HepG2 (cell line): ENCODE measurements around the gene UCK2. TPM values are rescaled to one million over a fixed set of nuclear protein-coding genes. Genes with fewer than 3 reads are reported as not detected.
A peak's percentile ranks its signal among the peaks of the same experiment; 100 is the strongest.

ENCODE experiments used
- ARID2 ChIP-seq: sonication (generic); formaldehyde crosslinking; IDR thresholded peaks from 2 replicates; pipeline ENCODE4 v1.8.1; 2022; ENCODE audit warnings: mild to moderate bottlenecking, missing genetic modification reagents, borderline replicate concordance
- ATF1 ChIP-seq: IDR thresholded peaks from 2 replicates; pipeline ENCODE4 v1.6.1; 2016; ENCODE audit warnings: mild to moderate bottlenecking, control low read depth
- FOSL1 ChIP-seq: sonication (generic); formaldehyde crosslinking; IDR thresholded peaks from 2 replicates; pipeline ENCODE4 v1.9.0; 2021; ENCODE audit warnings: missing genetic modification reagents, borderline replicate concordance
- HCFC1 ChIP-seq: fragments of 150-350 bp; IDR thresholded peaks from 2 replicates; pipeline ENCODE4 v1.6.1; 2014; ENCODE audit warnings: low read depth, low read length
- NFE2L2 ChIP-seq: fragments of 150-350 bp; IDR thresholded peaks from 2 replicates; pipeline ENCODE4 v1.6.1; 2014; ENCODE audit warnings: low read length
- NFIB ChIP-seq: sonication (generic); formaldehyde crosslinking; IDR thresholded peaks from 2 replicates; pipeline ENCODE4 v1.9.0; 2021; ENCODE audit warnings: missing genetic modification reagents, mild to moderate bottlenecking, borderline replicate concordance
- NR2F6 ChIP-seq, 2 experiments: IDR thresholded peaks; 2 replicates each; pipeline ENCODE4 v1.6.1; 2016; ENCODE audit warnings: antibody characterized with exemption in 1 of 2, mild to moderate bottlenecking in 1 of 2
- PATZ1 ChIP-seq: sonication (generic); formaldehyde crosslinking; IDR thresholded peaks from 2 replicates; pipeline ENCODE4 v1.4.0; 2020; ENCODE audit warnings: missing genetic modification reagents
- PRDM4 ChIP-seq: sonication (generic); formaldehyde crosslinking; IDR thresholded peaks from 2 replicates; pipeline ENCODE4 v1.9.0; 2021; ENCODE audit warnings: missing genetic modification reagents, borderline replicate concordance
- SKI ChIP-seq: fragments of 450-650 bp; IDR thresholded peaks from one replicate; pipeline ENCODE4 v1.6.1; 2018; ENCODE audit warnings: mild to moderate bottlenecking; ENCODE audit not compliant: partially characterized antibody
- SP4 ChIP-seq: sonication (generic); formaldehyde crosslinking; IDR thresholded peaks from 2 replicates; pipeline ENCODE4 v1.8.1; 2023; ENCODE audit warnings: mild to moderate bottlenecking, missing genetic modification reagents
- TCF7 ChIP-seq: sonication (generic); IDR thresholded peaks from 2 replicates; pipeline ENCODE4 v1.6.1; 2016; ENCODE audit warnings: antibody characterized with exemption, low read depth
- THRA ChIP-seq: sonication (generic); formaldehyde crosslinking; IDR thresholded peaks from 2 replicates; pipeline ENCODE4 v1.4.0; 2020; ENCODE audit warnings: missing genetic modification reagents, borderline replicate concordance
- TRIM24 ChIP-seq: sonication (generic); formaldehyde crosslinking; IDR thresholded peaks from 2 replicates; pipeline ENCODE4 v1.8.0; 2022; ENCODE audit warnings: mild to moderate bottlenecking, missing genetic modification reagents
- ZBTB21 ChIP-seq: sonication (generic); formaldehyde crosslinking; IDR thresholded peaks from 2 replicates; pipeline ENCODE4 v1.4.0; 2020; ENCODE audit warnings: missing genetic modification reagents
- ZMYM4 ChIP-seq: sonication (generic); formaldehyde crosslinking; IDR thresholded peaks from 2 replicates; pipeline ENCODE4 v1.8.1; 2023; ENCODE audit warnings: mild to moderate bottlenecking, missing genetic modification reagents
- ZNF124 ChIP-seq: sonication (generic); formaldehyde crosslinking; IDR thresholded peaks from 2 replicates; pipeline ENCODE4 v1.4.0; 2020; ENCODE audit warnings: missing genetic modification reagents
- ZNF260 ChIP-seq: sonication (generic); formaldehyde crosslinking; IDR thresholded peaks from 2 replicates; pipeline ENCODE4 v1.4.0; 2020; ENCODE audit warnings: missing genetic modification reagents, low read depth, mild to moderate bottlenecking, borderline replicate concordance
- ZNF274 ChIP-seq: sonication (generic); formaldehyde crosslinking; IDR thresholded peaks from 2 replicates; pipeline ENCODE4 v1.5.1; 2020; ENCODE audit warnings: mild to moderate bottlenecking, missing genetic modification reagents
- ZNF3 ChIP-seq: IDR thresholded peaks from 2 replicates; pipeline ENCODE4 v1.7.0; 2017; ENCODE audit warnings: inconsistent platforms
- ZNF609 ChIP-seq: sonication (generic); formaldehyde crosslinking; IDR thresholded peaks from 2 replicates; pipeline ENCODE4 v1.4.0; 2020; ENCODE audit warnings: mild to moderate bottlenecking, missing genetic modification reagents, borderline replicate concordance
- polyA plus RNA-seq, 8 experiments: library from polyadenylated mRNA; depleted of rRNA in 3 of 8; stranded (reverse) in 7 of 8; unstranded in 1 of 8; fragments of >200 nt; fragmentation: Illumina TruSeq in 4 of 8; extraction: Trizol in 4 of 8; gene quantifications; 2 replicates each; pipeline versions ENCODE4 v1.2.1 to v1.2.3, GENCODE V29; 2011 to 2016; ENCODE audit warnings: low read depth in 4 of 8, missing spikeins in 1 of 8, mixed read lengths in 1 of 8; ENCODE audit not compliant: insufficient read depth in 1 of 8
- total RNA-seq, 5 experiments: library from RNA; depleted of rRNA; stranded (reverse); fragments of >200 nt; fragmentation: Illumina TruSeq; extraction: Trizol; gene quantifications; 2 replicates each; pipeline ENCODE4 v1.2.3, GENCODE V29; 2016; ENCODE audit warnings: low read depth in 1 of 5

The UCK2 gene
- total and polyA plus RNA-seq, 2 of the 13 experiments (the other 11 are each of a cell fraction or from before 2014, with no cell fraction given) = 64.3 to 78.0 TPM

- peak; percentile 34; the same call in 1 of the 2 replicates for TF ChIP-seq ZNF609 (CRISPR knock-in tag)
- no peak for TF ChIP-seq ZNF274
- TF ChIP-seq NFIB (CRISPR knock-in tag) = no peak
- TF ChIP-seq TRIM24 = no peak
- TF ChIP-seq ZNF124 (CRISPR knock-in tag) = peak; percentile 33; the same call in 1 of the 2 replicates
- TF ChIP-seq PATZ1 = no peak
- 0 out of 2 replicates have a peak, but pooled peaks have one; percentile 28 for TF ChIP-seq ATF1 (CRISPR knock-in tag)
- no peak for TF ChIP-seq NFE2L2
- no peak for TF ChIP-seq FOSL1 (CRISPR knock-in tag)
- TF ChIP-seq THRA = peak; percentile 56; the same call in 1 of the 2 replicates
- no peak for TF ChIP-seq ZNF3 (CRISPR knock-in tag)
- no peak for TF ChIP-seq ARID2
- TF ChIP-seq HCFC1 = no peak
- TF ChIP-seq PRDM4 (CRISPR knock-in tag) = no peak
- peak; percentile 20 for TF ChIP-seq SKI
- peak; percentile 56; the same call in 1 of the 2 replicates for TF ChIP-seq ZMYM4 (CRISPR knock-in tag)
- TF ChIP-seq NR2F6 (IDR thresholded peaks at IDR 0.05) = no peak
- peak; percentile 54; the same call in 1 of the 2 replicates for TF ChIP-seq NR2F6 (CRISPR knock-in tag; IDR thresholded peaks at IDR 0.05)
- TF ChIP-seq TCF7 = peak; percentile 47
- peak; percentile 30; the same call in 1 of the 2 replicates for TF ChIP-seq ZBTB21 (CRISPR knock-in tag)
- TF ChIP-seq ZNF260 = no peak
- no peak for TF ChIP-seq SP4 (CRISPR knock-in tag)
Measured at GRCh38 chr1:165904948-165905347, 77.5 kb downstream of the UCK2 start (continued).
